AG08395 (cell line): Measurements from ENCODE around the gene UNC13B.
"Not testable (repeated sequence)": the region's sequence is repeated elsewhere in the genome, so short reads cannot be mapped to it uniquely, and the experiment has no call there.

Experiments
- DNase-seq: peaks from one replicate; pipeline ENCODE4 v3.0.0; 2012; ENCODE audit warnings: mixed read lengths, low spot score

Gene UNC13B

DNA sequence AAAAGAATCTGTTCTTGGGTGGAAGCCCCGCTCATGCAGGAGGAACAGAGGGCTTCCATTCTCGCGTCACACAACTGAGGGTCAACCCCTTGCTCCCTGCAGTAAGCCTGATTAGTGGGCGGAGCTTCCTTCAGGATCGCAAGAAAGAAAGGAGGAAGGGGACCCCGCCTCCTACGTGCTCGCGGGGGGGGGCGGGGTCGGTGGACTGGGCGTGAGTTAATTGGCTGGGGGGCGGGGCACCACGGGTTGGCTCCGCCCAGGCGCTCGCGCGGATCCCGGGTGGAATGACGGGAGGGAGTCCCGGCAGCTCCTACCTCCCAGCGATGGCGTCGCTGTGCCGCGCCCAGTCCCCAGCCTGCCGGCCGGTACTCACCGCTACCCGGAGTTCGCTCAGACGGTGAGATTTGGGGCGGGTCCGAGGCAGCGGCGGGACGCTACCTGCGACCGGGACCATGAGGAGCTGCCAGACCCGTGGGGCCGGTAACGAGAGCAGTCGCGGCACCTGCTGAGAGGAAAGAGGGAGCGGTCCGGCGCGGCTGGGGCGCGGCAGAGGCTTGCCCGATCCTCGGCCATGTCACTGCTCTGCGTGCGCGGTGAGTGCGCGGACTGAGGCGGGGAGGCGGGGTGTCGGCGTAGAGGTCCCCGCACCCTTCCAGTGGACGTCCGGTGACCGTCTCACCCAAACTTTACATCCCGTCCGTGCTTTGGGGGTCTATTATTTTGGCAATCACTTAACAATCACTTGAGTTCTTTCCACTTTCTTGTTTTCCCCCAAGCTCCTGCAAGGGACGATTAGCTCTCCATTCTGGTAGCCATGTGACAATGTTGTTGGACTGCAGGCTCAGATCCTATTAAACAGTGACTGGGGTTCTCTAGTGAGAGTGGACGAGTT is at the start of gene UNC13B:
TSS of gene UNC13B (plus strand) at position 297 of the 892 bp plus-strand sequence. CDS start at position 572, 275 bp downstream.
- peak; percentile 99 for DNase-seq

DNA sequence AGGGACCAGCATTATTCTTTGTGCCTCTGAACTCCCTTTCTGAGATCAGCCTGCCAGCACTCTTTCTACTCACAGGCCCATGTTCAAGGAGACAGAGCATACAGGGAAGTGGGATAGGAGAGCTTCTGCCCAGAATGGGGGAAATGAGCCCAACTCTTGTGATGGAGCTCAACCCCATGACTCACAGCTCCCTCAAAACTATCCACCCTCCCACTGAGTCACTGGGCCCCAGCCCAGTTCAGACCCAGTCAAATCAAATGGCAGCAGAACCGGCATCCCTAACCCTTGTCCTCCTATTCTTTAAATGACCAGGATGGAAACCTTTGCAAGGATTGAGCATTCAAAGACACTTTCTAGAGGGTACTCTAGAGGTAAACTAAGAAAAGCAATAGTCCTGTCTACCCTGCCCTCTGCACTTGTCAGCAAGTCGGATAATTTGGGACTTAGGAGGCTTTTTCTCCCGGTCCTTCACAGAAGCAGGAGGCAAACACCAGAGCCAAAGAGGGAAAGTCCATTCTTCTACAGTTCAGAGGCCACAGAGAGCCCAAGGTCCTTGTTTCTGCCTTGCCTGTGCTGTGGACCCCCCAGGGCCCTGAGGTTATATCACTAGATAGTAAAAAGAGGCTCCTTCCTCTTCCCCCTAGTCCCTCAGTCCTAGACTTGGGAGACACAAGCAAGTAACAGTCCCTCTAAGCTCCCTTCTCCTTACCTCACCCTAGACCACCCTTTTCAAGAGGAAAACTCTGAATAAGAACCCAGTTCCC is 49.4 kb upstream of the UNC13B start:
- DNase-seq: peak; percentile 78

- peak; percentile 91 for DNase-seq
These were observed 47.5 kb upstream of the UNC13B start for GRCh38 chr9:35114113-35114839.

- peak; percentile 23 for DNase-seq
These were observed 46.8 kb upstream of the UNC13B start for GRCh38 chr9:35114840-35115628.

GRCh38 chr9:35115680-35116538 is 45.9 kb upstream of the UNC13B start, which contains the start of gene ATOSB:
TSS of gene ATOSB (minus strand) at chr9:35115862. CDS start at chr9:35108274, 7,588 bp downstream.
- peak; percentile 93 for DNase-seq

GRCh38 chr9:35116539-35116897 is 45.3 kb upstream of the UNC13B start:
- DNase-seq: no peak

DNA sequence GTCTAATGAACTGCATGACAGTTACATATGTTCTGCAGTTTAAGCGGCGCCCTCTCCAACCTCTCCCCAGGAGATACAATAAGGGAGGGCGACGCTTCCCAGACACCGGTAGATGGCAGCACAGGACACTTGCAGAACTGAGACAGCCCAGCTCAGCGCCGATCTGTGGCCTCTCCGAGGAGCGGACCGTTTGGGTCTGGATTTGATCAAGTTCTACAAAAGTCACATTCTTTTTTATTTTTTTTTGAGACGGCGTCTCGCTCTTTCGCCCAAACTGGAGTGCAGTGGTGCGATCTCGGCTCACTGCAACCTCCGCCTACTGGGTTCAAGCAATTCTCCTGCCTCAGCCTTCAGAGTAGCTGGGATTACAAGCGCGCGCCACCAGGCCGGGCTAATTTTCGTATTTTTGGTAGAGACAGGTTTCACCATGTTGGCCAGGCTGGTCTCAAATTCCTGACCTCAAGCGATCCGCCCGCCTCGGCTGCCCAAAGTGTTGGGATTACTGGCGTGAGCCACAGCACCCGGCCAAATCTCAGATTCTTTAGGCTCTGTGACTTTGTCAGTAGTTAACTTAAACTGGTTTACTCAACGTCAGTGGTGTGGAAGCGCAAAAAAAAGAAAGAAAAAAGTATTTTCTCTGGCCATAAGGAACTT is 44.8 kb upstream of the UNC13B start:
- DNase-seq: peak; percentile 84

- DNase-seq: no peak
These were observed 26.9 kb upstream of the UNC13B start for GRCh38 chr9:35134920-35135319.

GRCh38 chr9:35135988-35136387 is 25.8 kb upstream of the UNC13B start:
- no peak for DNase-seq

GRCh38 chr9:35136866-35137265 is 24.9 kb upstream of the UNC13B start:
- no peak for DNase-seq

DNA sequence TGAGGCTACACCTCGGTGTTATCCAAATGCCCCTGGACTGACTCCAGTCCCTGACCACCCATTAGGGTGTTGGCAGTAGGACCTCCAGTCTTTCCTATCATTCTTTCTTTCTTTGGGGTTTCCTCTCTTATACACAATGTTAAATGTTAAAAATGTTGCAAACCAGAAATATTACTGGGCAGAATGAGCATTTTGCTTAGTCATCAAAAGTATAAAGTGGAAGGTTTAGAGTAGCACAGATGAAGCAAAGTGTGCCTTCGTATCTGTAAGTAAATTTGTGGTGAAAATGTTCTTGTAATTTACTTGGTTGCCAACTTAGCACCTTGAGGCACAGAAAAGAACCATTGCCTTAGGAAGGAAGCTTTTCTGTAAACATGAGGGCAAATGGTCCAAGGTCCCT is 21.7 kb upstream of the UNC13B start:
- DNase-seq: no peak

DNA sequence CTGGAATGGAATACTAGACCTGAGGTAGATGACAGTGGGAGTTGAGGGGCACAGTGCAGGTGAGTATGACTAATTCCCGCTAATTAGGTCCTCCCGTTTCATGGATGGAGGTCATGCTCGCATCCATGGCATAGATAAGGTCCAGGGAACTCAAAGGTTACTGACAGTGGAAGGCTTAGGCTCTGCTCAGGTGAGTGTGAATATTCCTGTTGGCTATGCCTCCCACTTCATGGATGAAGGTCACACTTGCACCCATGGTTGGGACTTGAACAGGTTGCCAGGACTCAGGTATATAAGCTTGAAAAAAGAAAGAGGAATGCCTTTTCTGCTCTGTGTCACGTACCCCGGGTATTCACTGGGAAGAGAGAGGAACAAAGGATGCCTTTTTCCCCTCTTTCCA is 19.8 kb upstream of the UNC13B start:
- DNase-seq: no peak

DNA sequence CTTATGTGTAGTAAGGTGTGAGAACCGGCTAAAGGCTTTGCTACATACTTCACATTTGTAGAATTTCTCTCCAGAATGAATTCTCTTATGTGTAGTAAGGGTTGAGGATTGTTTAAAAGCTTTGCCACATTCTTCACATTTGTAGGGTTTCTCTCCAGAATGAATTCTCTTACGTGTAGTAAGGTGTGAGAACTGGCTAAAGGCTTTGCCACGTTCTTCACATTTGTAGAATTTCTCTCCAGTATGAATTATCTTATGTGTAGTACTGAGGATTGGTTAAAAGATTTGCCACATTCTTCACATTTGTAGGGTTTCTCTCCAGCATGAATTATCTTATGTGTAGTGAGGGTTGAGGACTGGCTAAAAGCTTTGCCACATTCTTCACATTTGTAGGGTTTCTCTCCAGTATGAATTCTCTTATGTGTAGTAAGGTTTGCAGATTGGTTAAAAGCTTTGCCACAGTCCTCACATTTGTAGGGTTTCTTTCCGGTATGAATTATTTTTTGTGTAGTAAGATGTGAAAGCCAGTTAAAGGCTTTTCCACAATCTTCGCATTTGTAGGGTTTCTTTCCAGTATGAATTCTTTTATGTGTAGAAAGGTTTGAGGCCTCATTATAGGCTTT is 13.8 kb upstream of the UNC13B start:
- DNase-seq: not testable (repeated sequence)

DNA sequence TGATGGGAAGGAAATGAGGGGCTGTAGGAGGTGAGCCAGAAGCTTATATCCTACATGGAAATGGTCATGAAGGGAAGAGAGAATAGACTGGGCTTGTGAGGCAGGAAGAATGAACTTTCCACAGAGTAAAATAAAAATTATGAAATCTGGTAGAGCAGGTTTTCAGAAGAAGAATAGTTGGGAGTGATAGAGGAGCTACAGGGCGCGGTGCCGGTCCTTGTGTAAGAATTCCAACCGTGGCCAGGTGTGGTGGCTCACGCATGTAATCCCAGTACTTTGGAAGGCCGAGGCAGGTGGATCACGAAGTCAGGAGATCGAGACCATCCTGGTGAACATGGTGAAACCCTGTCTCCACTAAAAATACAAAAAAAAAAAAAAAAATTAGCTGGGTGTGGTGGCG is 8.9 kb upstream of the UNC13B start:
- no peak for DNase-seq

DNA sequence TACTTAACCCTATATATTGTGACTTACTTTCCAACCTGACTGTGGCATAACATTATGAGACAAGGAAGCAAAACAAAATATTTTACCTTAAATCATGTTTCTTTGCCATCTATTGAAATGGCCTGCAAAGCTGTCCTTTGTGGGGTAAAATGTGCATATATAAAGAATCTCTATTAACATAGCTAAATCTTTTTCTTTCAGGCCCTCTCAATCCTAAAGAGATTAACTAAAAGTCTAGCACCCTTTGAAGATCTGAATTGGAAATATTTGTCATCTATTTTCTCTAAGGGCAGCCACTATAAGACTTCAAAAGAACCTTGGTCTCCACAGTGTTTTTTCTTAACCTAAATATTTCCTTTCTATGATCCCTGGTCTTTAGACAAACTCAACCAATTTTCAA is 5.0 kb upstream of the UNC13B start:
- DNase-seq: no peak

- not testable (repeated sequence) for DNase-seq
These were observed 4.0 kb upstream of the UNC13B start for GRCh38 chr9:35157836-35158235.

- no peak for DNase-seq
These were observed 3.1 kb upstream of the UNC13B start for GRCh38 chr9:35158501-35159280.

- peak; percentile 21 for DNase-seq
These were observed 951 bp downstream of the UNC13B start for GRCh38 chr9:35162605-35163315.
